Panc1 (cell line): ENCODE measurements around the gene GBX1. TPM values are rescaled to one million over a fixed set of nuclear protein-coding genes. Genes with fewer than 3 reads are reported as not detected.

Experiments
- ATAC-seq: fragments of 200-7000 bp; cut with Tn5 transposase; 2 replicates; pipeline ENCODE4 v1.9.1; 2020; ENCODE audit warnings: mild to moderate bottlenecking, moderate library complexity
- BruUV-seq: library from RNA; stranded (reverse); fragments of 400-500 nt; replicated peaks from 2 replicates; lab custom pipeline; 2021; lab: Mats Ljungman, UMichigan
- CTCF ChIA-PET: fragments of 300-600 bp; sonication (Branson Sonifier 250); formaldehyde crosslinking; loops from one replicate; lab custom pipeline; 2022; ENCODE audit warnings: antibody characterized with exemption; lab: Charles Lee
- POLR2A ChIA-PET: fragments of 300-600 bp; sonication (Branson Sonifier 250); formaldehyde crosslinking; loops from one replicate; lab custom pipeline; 2022; ENCODE audit warnings: antibody characterized with exemption; lab: Charles Lee
- DNase-seq: peaks from one replicate; pipeline ENCODE4 v3.0.0-alpha.2; 2010; ENCODE audit warnings: low read depth, low spot score
- H3K27ac ChIP-seq: 2 replicates; pipeline ENCODE4 v1.5.1; 2011; ENCODE audit warnings: mild to moderate bottlenecking, low read length, inconsistent platforms
- H3K27me3 ChIP-seq: fragments of 200-500 bp; sonication (Bioruptor generic); 2 replicates; pipeline ENCODE4 v1.6.0; 2014; ENCODE audit warnings: low read length, inconsistent platforms; ENCODE audit not compliant: control insufficient read depth, insufficient read depth
- H3K36me3 ChIP-seq: fragments of 200-500 bp; sonication (Bioruptor generic); 2 replicates; pipeline ENCODE4 v1.5.1; 2014; ENCODE audit warnings: inconsistent platforms, mild to moderate bottlenecking, low read length, moderate library complexity; ENCODE audit not compliant: control insufficient read depth, insufficient read depth
- H3K4me1 ChIP-seq: 2 replicates; pipeline ENCODE4 v1.5.1; 2011; ENCODE audit warnings: inconsistent platforms, mild to moderate bottlenecking, low read length, moderate library complexity; ENCODE audit not compliant: control insufficient read depth, insufficient read depth
- H3K4me3 ChIP-seq, 2 experiments: 2 replicates each; pipeline ENCODE4 v1.5.1; 2011 to 2012; ENCODE audit warnings: low read depth in 2 of 2, low read length in 2 of 2, mild to moderate bottlenecking in 2 of 2, inconsistent platforms in 1 of 2, moderate library complexity in 1 of 2
- H3K9me3 ChIP-seq: fragments of 200-500 bp; sonication (Bioruptor generic); 2 replicates; pipeline ENCODE4 v1.5.1; 2014; ENCODE audit warnings: low read depth, mild to moderate bottlenecking, inconsistent platforms, low read length, moderate library complexity; ENCODE audit not compliant: control insufficient read depth, insufficient read depth
- CTCF ChIP-seq: fragments of 450-650 bp; IDR thresholded peaks from 2 replicates; pipeline ENCODE4 v1.5.1; 2017; ENCODE audit warnings: mild to moderate bottlenecking
- POLR2AphosphoS5 ChIP-seq: IDR thresholded peaks from 2 replicates; pipeline ENCODE4 v1.6.1; 2012; ENCODE audit warnings: mild to moderate bottlenecking, low read depth, low read length, moderate library complexity
- REST ChIP-seq, 2 experiments: IDR thresholded peaks; 2 replicates each; pipeline ENCODE4 v1.6.1; 2011 to 2012; ENCODE audit warnings: low read depth in 2 of 2, control low read depth in 1 of 2, low read length in 1 of 2, mild to moderate bottlenecking in 1 of 2, moderate library complexity in 1 of 2; ENCODE audit not compliant: insufficient read depth in 1 of 2
- SIN3A ChIP-seq: IDR thresholded peaks from 2 replicates; pipeline ENCODE4 v1.6.1; 2012; ENCODE audit warnings: low read depth, mild to moderate bottlenecking, low read length, moderate library complexity, borderline replicate concordance; ENCODE audit not compliant: insufficient read depth
- TCF7L2 ChIP-seq: IDR thresholded peaks from 2 replicates; pipeline ENCODE4 v1.6.1; 2011; ENCODE audit warnings: mild to moderate bottlenecking, low read depth, low read length, inconsistent platforms
- in situ Hi-C: cut with HindIII; loops from 2 replicates; pipeline ENCODE4 v1.10.0; 2016; ENCODE audit warnings: low sequenced_read_pairs, low pct_unique_long_range_greater_than_20kb
- intact Hi-C: fragments of 100-400 bp; cut with micrococcal nuclease; formaldehyde crosslinking; loops from one replicate; pipeline ENCODE4 v1.10.0; 2022; ENCODE audit not compliant: unreplicated experiment
- total RNA-seq: library from RNA; stranded (reverse); gene quantifications from one replicate; pipeline ENCODE4 v1.2.1, GENCODE V29; 2021; ENCODE audit not compliant: unreplicated experiment

GBX1 gene
- total RNA-seq, 1 experiment from 2014 or later: not detected

GRCh38 chr7:151207804-151208203, 40.3 kb upstream of the GBX1 start:
- TF ChIP-seq SIN3A: no peak
- TF ChIP-seq POLR2AphosphoS5: no peak
- TF ChIP-seq REST (IDR thresholded peaks at IDR 0.05; ENCODE audit: insufficient read depth in 1 of 2, low read depth in 2 of 2, low read length in 1 of 2): no peak
- no peak for TF ChIP-seq CTCF
- TF ChIP-seq TCF7L2: no peak

GRCh38 chr7:151207315-151207714, 39.8 kb upstream of the GBX1 start:
- no peaks in the 10 kb centered on the region for H3K36me3 ChIP-seq
- H3K9me3 ChIP-seq: no peaks in the 10 kb centered on the region
- no peak for DNase-seq
- H3K4me3 ChIP-seq: no peak overlapping the region
- no peak for ATAC-seq
- BruUV-seq: no TSS peak
- intact Hi-C loops (no loop called here), in situ Hi-C loops (loop anchor here (5.0 kb wide), 1 partner anchor 40 kb away; the partner anchor contains the start of gene GBX1)
- ChIA-PET CTCF (no interaction called here), POLR2A (no interaction called here)
- TF ChIP-seq TCF7L2 (no peak), POLR2AphosphoS5 (no peak), REST (IDR thresholded peaks at IDR 0.05; ENCODE audit: insufficient read depth in 1 of 2, low read depth in 2 of 2, low read length in 1 of 2) (no peak), SIN3A (no peak), CTCF (no peak)
- no peaks in the 10 kb centered on the region for H3K4me1 ChIP-seq
- no peak overlapping the region for H3K27ac ChIP-seq
- no peaks in the 10 kb centered on the region for H3K27me3 ChIP-seq

More at GRCh38 chr7:151207804-151208203, 40.3 kb upstream of the GBX1 start:
- in situ Hi-C loops (loop anchor here (5.0 kb wide), 1 partner anchor 41 kb away; the partner anchor contains the start of gene GBX1), intact Hi-C loops (no loop called here)
- ATAC-seq (no peak), DNase-seq (no peak)
- H3K36me3 ChIP-seq: no peaks in the 10 kb centered on the region
- H3K27me3 ChIP-seq: no peaks in the 10 kb centered on the region
- BruUV-seq: no TSS peak
- no peaks in the 10 kb centered on the region for H3K4me1 ChIP-seq
- no peak overlapping the region for H3K27ac ChIP-seq
- no peaks in the 10 kb centered on the region for H3K9me3 ChIP-seq
- POLR2A ChIA-PET: no interaction called here
- H3K4me3 ChIP-seq: no peak overlapping the region
- CTCF ChIA-PET: no interaction called here
